Loucy (cell line): Measurements from ENCODE around the gene LRCH3.

Source experiments
- H2AFZ ChIP-seq: fragments of 200-600 bp; sonication (generic); 2 replicates; pipeline ENCODE4 v1.6.0; 2016; ENCODE audit warnings: antibody characterized with exemption, mild to moderate bottlenecking, low read length, moderate library complexity
- H3F3A ChIP-seq: fragments of 200-600 bp; 2 replicates; pipeline ENCODE4 v1.6.0; 2016; ENCODE audit warnings: antibody characterized with exemption, low read depth, mild to moderate bottlenecking
- H3K27me3 ChIP-seq: fragments of 200-600 bp; sonication (generic); 2 replicates; pipeline ENCODE4 v1.6.1; 2014; ENCODE audit warnings: low read length, mild to moderate bottlenecking; ENCODE audit not compliant: insufficient read depth, poor library complexity, severe bottlenecking
- H3K36me3 ChIP-seq: fragments of 200-600 bp; sonication (generic); 2 replicates; pipeline ENCODE4 v1.6.1; 2016; ENCODE audit warnings: low read length; ENCODE audit not compliant: insufficient read depth
- H3K4me1 ChIP-seq: fragments of 200-600 bp; sonication (generic); 2 replicates; pipeline ENCODE4 v1.5.1; 2014; ENCODE audit warnings: low read length, mild to moderate bottlenecking; ENCODE audit not compliant: insufficient read depth, poor library complexity, severe bottlenecking
- H3K4me2 ChIP-seq: fragments of 200-600 bp; sonication (generic); 2 replicates; pipeline ENCODE4 v1.6.0; 2014; ENCODE audit warnings: antibody characterized with exemption, low read length, low read depth, mild to moderate bottlenecking; ENCODE audit not compliant: poor library complexity, severe bottlenecking
- H3K4me3 ChIP-seq: fragments of 200-600 bp; sonication (generic); 2 replicates; pipeline ENCODE4 v1.5.1; 2014; ENCODE audit warnings: low read length, mild to moderate bottlenecking, mixed read lengths; ENCODE audit not compliant: poor library complexity, severe bottlenecking
- H3K79me2 ChIP-seq: fragments of 200-600 bp; sonication (generic); 2 replicates; pipeline ENCODE4 v1.6.1; 2014; ENCODE audit warnings: low read length; ENCODE audit not compliant: insufficient read depth
- H3K9ac ChIP-seq: fragments of 200-600 bp; sonication (generic); 2 replicates; pipeline ENCODE4 v1.6.0; 2014; ENCODE audit warnings: mild to moderate bottlenecking, low read depth, low read length, moderate library complexity; ENCODE audit not compliant: poor library complexity, severe bottlenecking
- H3K9me2 ChIP-seq: fragments of 200-600 bp; sonication (generic); replicated peaks from 2 replicates; pipeline ENCODE4 v1.6.1; 2016; ENCODE audit warnings: low read depth, low read length, mixed read lengths
- H3K9me3 ChIP-seq: fragments of 200-600 bp; sonication (generic); 2 replicates; pipeline ENCODE4 v1.6.1; 2014; ENCODE audit warnings: mild to moderate bottlenecking, antibody characterized with exemption, low read length, low read depth; ENCODE audit not compliant: insufficient read depth
- H4K20me1 ChIP-seq: fragments of 200-600 bp; sonication (generic); 2 replicates; pipeline ENCODE4 v1.6.0; 2014; ENCODE audit warnings: antibody characterized with exemption, low read length, mild to moderate bottlenecking; ENCODE audit not compliant: insufficient read depth, poor library complexity, severe bottlenecking
- CTCF ChIP-seq: fragments of 200-600 bp; sonication (generic); conservative IDR thresholded peaks from 2 replicates; pipeline ENCODE4 v1.5.1; 2014; ENCODE audit warnings: mild to moderate bottlenecking, antibody characterized with exemption, low read length
- EZH2phosphoT487 ChIP-seq: fragments of 200-600 bp; IDR thresholded peaks from 2 replicates; pipeline ENCODE4 v1.6.1; 2018; ENCODE audit warnings: antibody characterized with exemption, mild to moderate bottlenecking, moderate library complexity, borderline replicate concordance

Gene LRCH3

GRCh38 chr3:197791113-197791891, at the start of gene LRCH3:
Gene LRCH3, plus strand, starts transcription at chr3:197791254. Its CDS starts 25 bp downstream, at chr3:197791279.
- Histone ChIP-seq H3K4me2 (peak within 1 kb of the TSS; percentile 75), H3K79me2 (peaks cover 47% of the 10 kb centered on the region), H3F3A (no peaks in the 10 kb centered on the region), H3K27me3 (no peaks in the 10 kb centered on the region), H3K4me1 (peaks cover 34% of the 10 kb centered on the region), H4K20me1 (peaks cover 12% of the 10 kb centered on the region), H3K9me3 (no peaks in the 10 kb centered on the region), H3K9me2 (no peaks in the 10 kb centered on the region), H3K4me3 (peak within 1 kb of the TSS; percentile 88), H2AFZ (peak within 1 kb of the TSS; percentile 85), H3K36me3 (no peaks in the 10 kb centered on the region), H3K9ac (peak within 1 kb of the TSS; percentile 87)
- no peak for TF ChIP-seq CTCF
- TF ChIP-seq EZH2phosphoT487 = no peak

GRCh38 chr3:197742787-197743186, 48.3 kb upstream of the LRCH3 start:
- H3K4me2 ChIP-seq = no peak overlapping the region
- TF ChIP-seq EZH2phosphoT487 = no peak
- no peak for TF ChIP-seq CTCF
- no peaks in the 10 kb centered on the region for H3K9me2 ChIP-seq
- H3K9ac ChIP-seq = no peak overlapping the region
- no peaks in the 10 kb centered on the region for H3K4me1 ChIP-seq
- H2AFZ ChIP-seq = no peak overlapping the region
- H3K4me3 ChIP-seq = no peak overlapping the region
- H3K79me2 ChIP-seq = no peaks in the 10 kb centered on the region
- no peaks in the 10 kb centered on the region for H4K20me1 ChIP-seq
- H3K36me3 ChIP-seq = no peaks in the 10 kb centered on the region
- H3K27me3 ChIP-seq = no peaks in the 10 kb centered on the region
- H3K9me3 ChIP-seq = no peaks in the 10 kb centered on the region
- H3F3A ChIP-seq = no peaks in the 10 kb centered on the region

- no peak for TF ChIP-seq CTCF
- no peak for TF ChIP-seq EZH2phosphoT487
- Histone ChIP-seq H3F3A (no peaks in the 10 kb centered on the region; the same call in 1 of the 2 replicates), H3K27me3 (no peaks in the 10 kb centered on the region), H3K9me2 (no peaks in the 10 kb centered on the region), H2AFZ (no peak overlapping the region), H3K79me2 (peaks cover 7% of the 10 kb centered on the region), H3K4me1 (peaks cover 6% of the 10 kb centered on the region), H3K4me3 (no peak overlapping the region), H3K36me3 (no peaks in the 10 kb centered on the region), H4K20me1 (peaks cover 7% of the 10 kb centered on the region), H3K9me3 (no peaks in the 10 kb centered on the region), H3K9ac (no peak overlapping the region), H3K4me2 (no peak overlapping the region)
These were observed 44.8 kb upstream of the LRCH3 start for GRCh38 chr3:197746209-197746608.
